B cell (primary cell): Measurements from ENCODE around the gene PDZRN3. TPM values are rescaled to one million over a fixed set of nuclear protein-coding genes. Genes with fewer than 3 reads are reported as not detected.

Experiments used
- ATAC-seq: fragments of 200-7000 bp; cut with Tn5 transposase; one replicate; pipeline ENCODE4 v1.10.0; 2021; ENCODE audit warnings: low read depth, mild to moderate bottlenecking, moderate number of reproducible peaks, moderate library complexity
- CTCF ChIA-PET: fragments of 350-600 bp; sonication (Branson Sonifier 250); formaldehyde crosslinking; loops from one replicate; lab custom pipeline; 2021; ENCODE audit warnings: antibody characterized with exemption, inconsistent platforms; lab: Charles Lee
- POLR2A ChIA-PET: fragments of 350-600 bp; sonication (Branson Sonifier 250); formaldehyde crosslinking; loops from one replicate; lab custom pipeline; 2021; ENCODE audit warnings: antibody characterized with exemption; lab: Charles Lee
- DNase-seq: peaks from one replicate; pipeline ENCODE4 v3.0.0; 2013
- H2AFZ ChIP-seq: 2 replicates; pipeline ENCODE4 v1.6.1; 2012; ENCODE audit warnings: mild to moderate bottlenecking, low read depth, low read length; ENCODE audit not compliant: insufficient read depth, poor library complexity, severe bottlenecking
- H3K27ac ChIP-seq, 2 donors: 1 replicate in 1 of 2; 2 replicates in 1 of 2; pipeline ENCODE4 v1.5.1; 2012 to 2013; ENCODE audit warnings: low read length in 2 of 2, mild to moderate bottlenecking in 2 of 2, moderate library complexity in 1 of 2
- H3K27me3 ChIP-seq, 4 experiments: fragments of 200-600 bp in 1 of 4; sonication (generic) in 1 of 4; replicated peaks in 1 of 4; 1 replicate in 2 of 4; 2 replicates in 2 of 4; pipeline versions ENCODE4 v1.6.1 to v1.7.0; 2013 to 2016; ENCODE audit warnings: low read length in 3 of 4, mild to moderate bottlenecking in 2 of 4, mixed read lengths in 1 of 4, moderate library complexity in 1 of 4; ENCODE audit not compliant: insufficient read depth in 4 of 4, control insufficient read depth in 3 of 4; ENCODE audit errors: control extremely low read depth in 1 of 4
- H3K36me3 ChIP-seq, 2 experiments: replicated peaks in 1 of 2; 1 replicate in 1 of 2; 2 replicates in 1 of 2; pipeline versions ENCODE4 v1.6.1 to v1.7.1; 2013; ENCODE audit warnings: low read length in 1 of 2; ENCODE audit not compliant: insufficient read depth in 2 of 2, control insufficient read depth in 1 of 2; ENCODE audit errors: control extremely low read depth in 1 of 2, extremely low read depth in 1 of 2
- H3K4me1 ChIP-seq, 2 donors: fragments of 200-600 bp in 1 of 2; sonication (generic) in 1 of 2; 1 replicate in 1 of 2; 2 replicates in 1 of 2; pipeline versions ENCODE4 v1.5.1 to v1.6.1; 2013 to 2017; ENCODE audit warnings: low read length in 2 of 2; ENCODE audit not compliant: control insufficient read depth in 2 of 2, insufficient read depth in 2 of 2
- H3K4me2 ChIP-seq: replicated peaks from 2 replicates; pipeline ENCODE3; 2012; ENCODE audit warnings: mild to moderate bottlenecking, low read depth, low read length; ENCODE audit not compliant: poor library complexity, severe bottlenecking
- H3K4me3 ChIP-seq, 5 experiments: fragments of 200-600 bp in 1 of 5; sonication (generic) in 1 of 5; 1 replicate in 3 of 5; 2 replicates in 2 of 5; pipeline versions ENCODE4 v1.5.1 to v1.7.0; 2011 to 2016; ENCODE audit warnings: low read length in 4 of 5, mild to moderate bottlenecking in 4 of 5, low read depth in 2 of 5, control low read depth in 1 of 5, moderate library complexity in 1 of 5; ENCODE audit not compliant: insufficient read depth in 1 of 5; ENCODE audit errors: control extremely low read depth in 1 of 5, extremely low read depth in 1 of 5
- H3K79me2 ChIP-seq: fragments of 200-600 bp; sonication (generic); one replicate; pipeline ENCODE4 v1.6.0; 2016; ENCODE audit warnings: low read length; ENCODE audit not compliant: control insufficient read depth, insufficient read depth
- H3K9ac ChIP-seq: fragments of 200-600 bp; sonication (generic); 2 replicates; pipeline ENCODE4 v1.6.1; 2017; ENCODE audit warnings: mild to moderate bottlenecking, low read length, moderate library complexity
- H3K9me3 ChIP-seq, 3 donors: one replicate each; pipeline versions ENCODE4 v1.6.1 to v1.7.1; 2013; ENCODE audit warnings: low read length in 2 of 3; ENCODE audit not compliant: control insufficient read depth in 2 of 3, insufficient read depth in 1 of 3; ENCODE audit errors: control extremely low read depth in 1 of 3
- H4K20me1 ChIP-seq: 2 replicates; pipeline ENCODE4 v1.6.0; 2012; ENCODE audit warnings: mild to moderate bottlenecking, low read length; ENCODE audit not compliant: insufficient read depth, control insufficient read depth, poor library complexity, severe bottlenecking
- H3K27ac Mint-ChIP-seq: one replicate; pipeline ENCODE4 v1.8.0; 2021; ENCODE audit warnings: mixed read lengths
- H3K27me3 Mint-ChIP-seq: one replicate; pipeline ENCODE4 v1.8.0; 2021; ENCODE audit warnings: mixed read lengths
- H3K4me1 Mint-ChIP-seq: one replicate; pipeline ENCODE4 v1.8.0; 2021; ENCODE audit warnings: mixed read lengths
- H3K4me3 Mint-ChIP-seq: one replicate; pipeline ENCODE4 v1.8.0; 2021; ENCODE audit warnings: mixed read lengths
- H3K9me3 Mint-ChIP-seq: one replicate; pipeline ENCODE4 v1.8.0; 2022; ENCODE audit warnings: mixed read lengths; ENCODE audit not compliant: insufficient read depth
- CTCF ChIP-seq: fragments of 200-600 bp; IDR thresholded peaks from one replicate; pipeline ENCODE4 v1.8.0; 2022; ENCODE audit warnings: antibody characterized with exemption, mild to moderate bottlenecking
- EZH2 ChIP-seq: IDR thresholded peaks from 2 replicates; pipeline ENCODE4 v1.6.1; 2012; ENCODE audit warnings: borderline replicate concordance, low read depth, mild to moderate bottlenecking, moderate library complexity, low read length; ENCODE audit not compliant: insufficient read depth, poor library complexity, severe bottlenecking
- WGBS: methylation state at CpG from one replicate; pipeline ENCODE4 v1.1.5; 2013; ENCODE audit warnings: missing lambda C conversion rate; ENCODE audit not compliant: insufficient coverage; 5-methylcytosine and 5-hydroxymethylcytosine counted together
- intact Hi-C: fragments of 100-400 bp; cut with micrococcal nuclease; formaldehyde crosslinking; loops from one replicate; pipeline ENCODE4 v1.10.0; 2022
- polyA plus RNA-seq: library from polyadenylated mRNA; depleted of rRNA; stranded (reverse); fragments of >200 nt; gene quantifications from 2 replicates; pipeline ENCODE4 v1.2.3, GENCODE V29; 2012
- total RNA-seq, 2 donors: library from RNA; stranded (reverse); fragments of 120-200 nt in 1 of 2; gene quantifications; 1 replicate in 1 of 2; 2 replicates in 1 of 2; pipeline versions ENCODE4 v1.2.3 to v1.2.4, GENCODE V29; 2013 to 2022

Gene PDZRN3
- total and polyA plus RNA-seq, 2 donors (not counting 1 experiment from before 2014, with no cell fraction given), result not detected

GRCh38 chr3:73576999-73577461 lies 47.7 kb downstream of the PDZRN3 start:
- no peak overlapping the region for H3K4me3 ChIP-seq
- intact Hi-C loops, result no loop called here
- DNase-seq, result no peak
- no peak overlapping the region for H2AFZ ChIP-seq
- no peaks in the 10 kb centered on the region for H4K20me1 ChIP-seq
- ChIA-PET POLR2A (no interaction called here), CTCF (no interaction called here)
- H3K9me3 ChIP-seq, result no peaks in the 10 kb centered on the region
- no peak for TF ChIP-seq EZH2
- no peak for TF ChIP-seq CTCF
- H3K79me2 ChIP-seq, result no peaks in the 10 kb centered on the region
- no peak overlapping the region for H3K27ac ChIP-seq
- no peaks in the 10 kb centered on the region for H3K36me3 ChIP-seq
- no peak overlapping the region for H3K4me3 Mint-ChIP-seq
- no peak for ATAC-seq
- H3K27ac Mint-ChIP-seq, result no peak overlapping the region
- H3K27me3 ChIP-seq, result no peaks in the 10 kb centered on the region
- H3K9ac ChIP-seq, result no peak overlapping the region
- H3K27me3 Mint-ChIP-seq, result peaks cover 11% of the 10 kb centered on the region
- no CpG with 5 or more reads among the region's 4 CpGs for WGBS
- H3K4me1 ChIP-seq, result no peaks in the 10 kb centered on the region
- H3K4me1 Mint-ChIP-seq, result no peaks in the 10 kb centered on the region
- no peaks in the 10 kb centered on the region for H3K9me3 Mint-ChIP-seq
- H3K4me2 ChIP-seq, result no peak overlapping the region

- no peaks in the 10 kb centered on the region for H3K4me1 Mint-ChIP-seq
- H3K27me3 Mint-ChIP-seq, result peaks cover 16% of the 10 kb centered on the region
- H3K4me1 ChIP-seq, result no peaks in the 10 kb centered on the region
- H3K4me3 ChIP-seq, result no peak overlapping the region
- no peak for DNase-seq
- no peak overlapping the region for H3K9ac ChIP-seq
- no peaks in the 10 kb centered on the region for H3K79me2 ChIP-seq
- ATAC-seq, result no peak
- ChIA-PET CTCF (no interaction called here), POLR2A (no interaction called here)
- no peak for TF ChIP-seq CTCF
- no peak for TF ChIP-seq EZH2
- peaks cover 0 to 4% (median 1%) of the 10 kb centered on the region in 4 experiments for H3K27me3 ChIP-seq
- no peaks in the 10 kb centered on the region for H4K20me1 ChIP-seq
- H3K9me3 ChIP-seq, result no peaks in the 10 kb centered on the region
- no peak overlapping the region for H3K27ac Mint-ChIP-seq
- H3K27ac ChIP-seq, result no peak overlapping the region
- no CpG with 5 or more reads among the region's 3 CpGs for WGBS
- H3K4me2 ChIP-seq, result no peak overlapping the region
- no peak overlapping the region for H2AFZ ChIP-seq
- H3K9me3 Mint-ChIP-seq, result no peaks in the 10 kb centered on the region
- no peak overlapping the region for H3K4me3 Mint-ChIP-seq
- intact Hi-C loops, result no loop called here
- no peaks in the 10 kb centered on the region for H3K36me3 ChIP-seq
Measured at GRCh38 chr3:73575953-73576352, 48.8 kb downstream of the PDZRN3 start.
